ENCODE data around the gene DNAJC8. TPM values are rescaled to one million over a fixed set of nuclear protein-coding genes. Genes with fewer than 3 reads are reported as not detected.

Gene DNAJC8
- total RNA-seq, 2 donors from 2014 or later: 66.2 to 102 TPM

DNA sequence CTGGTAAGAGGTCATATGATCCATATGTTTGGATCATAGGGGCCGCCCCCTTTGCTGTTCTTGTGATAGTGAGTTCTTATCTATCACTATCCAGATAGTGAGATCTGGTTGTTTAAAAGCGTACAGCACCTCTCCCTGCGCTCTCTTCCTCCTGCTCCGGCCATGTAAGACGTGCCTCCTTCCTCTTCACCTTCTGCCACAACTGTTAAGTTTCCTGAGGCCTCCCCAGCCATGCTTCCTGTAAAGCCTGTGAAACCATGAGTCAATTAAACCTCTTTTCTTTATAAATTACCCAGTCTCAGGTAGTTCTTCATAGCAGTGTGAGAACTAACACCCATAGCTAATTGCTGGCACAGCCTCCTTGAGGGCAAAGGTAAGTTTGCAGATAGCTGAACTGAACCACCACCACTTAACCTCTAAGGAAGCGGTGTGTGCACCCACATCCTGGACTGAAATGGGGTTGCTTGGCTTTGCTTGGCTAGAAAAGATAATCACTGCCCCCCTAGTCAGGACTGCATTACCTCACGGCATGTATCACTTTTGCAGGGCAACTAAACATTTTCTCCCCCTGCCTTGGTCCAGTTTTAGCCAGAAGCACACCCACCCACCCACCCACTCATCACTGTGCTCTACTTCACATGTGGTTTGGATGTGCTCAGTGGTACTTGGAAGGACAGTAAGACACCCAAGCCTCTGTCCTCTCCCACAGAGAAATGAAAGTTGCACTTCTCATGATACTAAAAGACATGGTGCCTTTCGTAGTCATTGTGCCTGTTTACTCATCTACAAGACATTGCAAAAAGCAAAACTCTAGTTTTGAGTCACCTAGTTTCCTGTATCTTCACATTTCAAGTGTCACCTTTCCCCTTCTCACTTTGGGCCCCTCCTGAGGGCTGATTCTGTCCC lies 33.2 kb downstream of the DNAJC8 start:
- Mint-ChIP-seq H3K27ac (peak overlapping the region; percentile 90), H3K4me1 (peaks cover 44% of the 10 kb centered on the region), H3K27me3 (no peaks in the 10 kb centered on the region), H3K9me3 (peaks cover 5% of the 10 kb centered on the region), H3K36me3 (ENCODE audit: low read depth) (peaks cover 81% of the 10 kb centered on the region), H3K4me3 (peak overlapping the region; percentile 79)
- ATAC-seq (replicated peaks): peak; percentile 90

DNA sequence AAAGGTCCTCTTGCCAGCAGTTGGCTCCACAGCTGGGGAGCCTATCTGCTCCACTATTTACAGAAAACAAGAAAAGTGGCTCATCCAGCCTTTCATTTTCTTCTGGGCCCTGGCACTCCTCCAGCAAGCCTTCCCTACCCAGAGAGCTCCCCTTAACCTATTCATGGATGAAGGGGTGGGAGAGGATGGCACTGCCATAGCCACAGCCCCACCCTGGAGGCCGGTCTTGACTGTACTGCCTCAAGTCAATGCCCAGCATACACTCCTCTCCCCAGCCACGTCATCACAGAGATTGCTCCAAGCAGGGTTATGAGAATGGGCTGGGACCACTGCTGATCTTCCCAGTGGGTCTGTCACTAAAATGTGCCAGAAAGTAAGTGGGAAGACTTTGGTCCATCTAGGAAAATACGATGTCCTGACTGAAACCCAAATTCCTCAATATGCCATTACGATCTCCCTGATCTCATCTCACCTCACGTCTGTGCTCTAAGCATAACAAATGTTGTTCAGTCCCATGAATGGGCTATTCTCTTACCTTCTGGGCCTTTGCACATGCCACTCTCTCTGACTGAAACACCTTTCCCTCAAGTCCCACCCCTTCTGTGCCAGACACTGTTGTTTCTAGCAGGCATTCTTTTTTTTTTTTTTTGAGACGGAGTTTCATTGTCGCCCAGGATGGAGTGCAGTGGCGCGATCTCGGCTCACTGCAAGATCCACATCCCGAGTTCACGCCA lies 35.0 kb downstream of the DNAJC8 start:
- ATAC-seq (replicated peaks): no peak
- Mint-ChIP-seq H3K27ac (no peak overlapping the region), H3K4me3 (peak overlapping the region; percentile 79), H3K27me3 (no peaks in the 10 kb centered on the region), H3K4me1 (peaks cover 39% of the 10 kb centered on the region), H3K9me3 (peaks cover 5% of the 10 kb centered on the region), H3K36me3 (ENCODE audit: low read depth) (peaks cover 64% of the 10 kb centered on the region)

DNA sequence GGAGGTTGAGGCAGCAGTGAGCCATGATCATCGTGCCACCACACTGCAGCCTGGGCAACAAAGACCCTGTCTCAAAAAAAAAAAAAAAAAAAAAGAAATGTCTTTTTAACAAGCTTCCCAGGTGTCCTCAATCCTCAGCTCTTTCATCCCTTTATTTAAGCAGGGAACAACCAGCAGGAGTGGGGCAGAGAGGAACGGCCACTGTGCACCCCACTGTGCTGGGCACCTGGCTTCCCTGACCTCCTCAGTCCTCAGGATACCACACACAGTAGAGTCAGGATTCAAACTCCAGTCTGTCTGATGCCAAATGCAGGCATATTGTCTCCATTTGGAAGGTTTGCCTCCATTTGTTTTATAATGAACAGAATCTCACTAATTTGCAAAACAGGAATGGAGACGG lies 36.5 kb downstream of the DNAJC8 start:
- ATAC-seq (replicated peaks): no peak
- peaks cover 48% of the 10 kb centered on the region for H3K36me3 Mint-ChIP-seq (ENCODE audit: low read depth)
- H3K9me3 Mint-ChIP-seq: peaks cover 5% of the 10 kb centered on the region
- H3K4me3 Mint-ChIP-seq: no peak overlapping the region
- H3K27me3 Mint-ChIP-seq: no peaks in the 10 kb centered on the region
- H3K4me1 Mint-ChIP-seq: peaks cover 39% of the 10 kb centered on the region
- no peak overlapping the region for H3K27ac Mint-ChIP-seq

DNA sequence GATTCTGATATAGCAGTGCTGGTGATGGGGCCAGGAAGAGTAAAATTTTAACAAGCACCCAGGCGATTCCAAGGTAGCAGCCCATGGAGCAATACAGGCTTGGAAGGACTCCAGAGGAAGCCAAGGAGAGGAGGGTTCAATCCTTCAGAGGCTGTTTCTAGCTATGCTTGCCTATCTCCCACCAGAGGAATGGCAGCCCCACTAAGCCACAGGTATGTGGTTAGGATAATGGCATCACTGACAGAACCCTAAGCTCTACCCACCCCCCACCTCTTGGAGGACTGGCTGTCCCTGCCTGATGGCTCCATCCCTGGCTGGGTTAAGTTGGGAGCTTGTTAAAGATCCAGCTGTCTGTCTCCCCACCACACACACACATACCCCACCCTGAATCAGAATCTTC lies 37.0 kb downstream of the DNAJC8 start:
- Mint-ChIP-seq H3K27me3 (no peaks in the 10 kb centered on the region), H3K4me3 (no peak overlapping the region), H3K27ac (no peak overlapping the region), H3K9me3 (peaks cover 5% of the 10 kb centered on the region), H3K4me1 (peaks cover 33% of the 10 kb centered on the region), H3K36me3 (ENCODE audit: low read depth) (peaks cover 43% of the 10 kb centered on the region)
- ATAC-seq (replicated peaks): no peak

DNA sequence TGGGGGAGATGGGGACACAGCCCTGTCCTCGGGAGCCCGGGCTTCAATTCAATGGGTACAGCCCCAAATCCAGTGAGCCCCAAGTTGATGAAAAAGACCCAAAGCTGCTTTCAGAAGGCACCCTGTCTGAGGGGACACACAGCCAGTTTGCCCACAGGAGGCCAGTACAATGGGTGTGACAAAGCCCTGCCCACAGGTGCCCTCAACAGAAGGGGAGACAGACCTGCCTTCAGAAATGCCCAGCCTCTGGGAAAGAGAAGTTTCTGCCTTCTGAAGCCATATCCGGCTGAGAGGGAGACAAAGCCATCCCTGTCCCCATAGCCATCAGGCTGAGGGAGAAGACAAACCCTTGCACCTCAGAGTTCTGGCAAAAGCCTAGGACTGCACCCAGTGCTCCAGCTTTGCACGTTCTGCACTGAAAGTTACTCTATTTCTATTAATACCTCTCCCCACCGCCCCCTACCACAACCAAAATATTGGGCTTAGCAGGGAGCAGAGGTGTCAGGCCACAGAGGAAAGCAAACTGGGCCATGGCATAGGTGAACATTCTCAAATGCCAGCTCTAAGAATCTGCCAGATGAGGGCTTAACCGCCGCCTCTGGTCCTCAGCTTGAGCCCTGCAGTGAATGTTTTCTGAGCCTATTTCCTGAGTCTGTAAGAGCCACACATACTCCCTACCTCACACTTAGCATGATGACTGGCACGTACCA lies 38.3 kb downstream of the DNAJC8 start:
- Mint-ChIP-seq H3K36me3 (ENCODE audit: low read depth) (peaks cover 30% of the 10 kb centered on the region), H3K4me3 (no peak overlapping the region), H3K4me1 (peaks cover 22% of the 10 kb centered on the region), H3K9me3 (peaks cover 4% of the 10 kb centered on the region), H3K27ac (no peak overlapping the region), H3K27me3 (no peaks in the 10 kb centered on the region)
- no peak for ATAC-seq (replicated peaks)

DNA sequence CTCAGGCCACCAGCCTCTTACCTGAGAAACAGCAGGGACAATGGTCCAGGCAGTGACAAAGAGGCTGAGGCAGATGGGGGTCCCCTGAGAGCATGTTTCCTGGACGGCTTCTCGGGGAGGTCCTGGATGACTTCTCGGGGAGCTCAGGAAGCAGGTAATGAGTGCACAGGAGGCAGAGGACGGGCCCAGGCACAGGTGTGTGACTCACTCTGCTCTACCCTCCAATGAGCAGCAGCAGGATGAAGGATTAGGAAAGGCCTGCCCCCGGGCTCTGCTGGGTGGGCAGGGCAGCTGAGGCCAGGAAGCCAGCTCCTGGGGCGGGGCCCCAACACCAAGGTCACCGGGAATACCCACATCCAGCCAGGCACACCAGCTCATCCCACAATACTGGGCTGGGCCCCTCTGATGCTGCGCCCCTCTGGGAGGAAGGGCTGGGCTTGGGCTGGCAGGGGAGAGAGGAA lies 39.1 kb downstream of the DNAJC8 start:
- Mint-ChIP-seq H3K27ac (no peak overlapping the region), H3K9me3 (no peaks in the 10 kb centered on the region), H3K36me3 (ENCODE audit: low read depth) (peaks cover 22% of the 10 kb centered on the region), H3K4me1 (peaks cover 15% of the 10 kb centered on the region), H3K27me3 (no peaks in the 10 kb centered on the region), H3K4me3 (no peak overlapping the region)
- ATAC-seq (replicated peaks): no peak

DNA sequence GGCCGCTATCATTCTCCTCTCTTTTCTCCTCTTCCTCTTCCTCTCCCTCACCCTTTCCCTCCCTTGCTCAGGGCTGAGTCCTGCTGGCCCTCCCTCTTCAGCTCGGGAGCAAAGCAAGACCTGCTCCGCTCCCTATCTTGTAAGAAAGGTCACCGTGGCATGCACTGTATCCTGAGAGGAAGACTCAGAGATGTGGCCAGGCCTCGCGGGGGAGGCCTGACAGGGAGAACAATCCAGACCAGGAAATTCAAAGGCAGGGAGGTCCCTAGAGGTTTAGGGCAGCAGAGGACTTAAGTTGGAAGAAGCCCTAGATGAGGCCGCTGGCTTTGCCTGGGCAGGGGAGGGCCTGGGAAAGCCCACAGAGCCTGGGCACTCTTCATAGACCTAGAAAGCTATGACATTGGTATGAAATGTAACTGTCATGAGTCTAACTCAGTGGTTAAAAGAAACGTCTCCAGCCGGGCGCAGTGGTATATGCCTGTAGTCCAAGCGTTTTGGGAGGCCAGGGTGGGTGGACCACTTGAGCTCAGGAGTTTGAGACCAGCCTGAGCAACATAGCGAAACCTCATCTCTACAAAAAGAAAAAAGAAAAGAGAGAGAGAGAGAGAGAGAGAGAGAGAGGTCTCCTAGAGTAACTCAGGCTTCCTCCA lies 41.7 kb downstream of the DNAJC8 start:
- no peak for ATAC-seq (replicated peaks)
- no peaks in the 10 kb centered on the region for H3K27me3 Mint-ChIP-seq
- H3K9me3 Mint-ChIP-seq: no peaks in the 10 kb centered on the region
- H3K27ac Mint-ChIP-seq: no peak overlapping the region
- H3K4me1 Mint-ChIP-seq: no peaks in the 10 kb centered on the region
- no peaks in the 10 kb centered on the region for H3K36me3 Mint-ChIP-seq (ENCODE audit: low read depth)
- H3K4me3 Mint-ChIP-seq: no peak overlapping the region

DNA sequence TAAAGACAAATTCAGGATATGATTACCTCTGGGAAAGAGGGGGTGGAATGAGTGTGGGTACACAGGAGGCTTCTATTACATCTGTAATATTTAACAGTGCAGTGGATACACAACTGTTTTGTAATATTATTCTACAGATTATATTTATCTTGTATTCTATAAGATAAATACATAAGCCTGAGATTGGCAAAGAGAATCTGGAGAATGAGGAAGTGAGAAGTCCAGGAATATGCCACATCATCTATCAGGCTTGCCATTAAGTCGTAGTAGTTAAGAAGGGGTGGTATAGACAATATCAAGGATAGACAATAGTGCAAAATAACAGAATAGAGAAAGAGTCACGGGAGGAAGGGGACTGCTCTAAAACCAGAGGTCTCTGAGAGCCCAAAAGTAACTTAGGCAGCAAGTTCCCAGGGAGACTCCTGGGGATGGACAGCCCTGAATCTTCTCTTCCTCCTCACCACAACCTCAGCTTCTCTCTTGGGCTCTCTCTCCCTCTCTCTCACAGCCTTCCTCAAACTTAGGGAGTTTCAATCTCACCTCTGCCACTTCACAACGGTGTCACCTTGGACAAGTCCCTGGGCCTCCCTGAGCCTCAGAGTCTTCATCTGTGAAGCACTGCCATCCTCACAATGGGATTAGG lies 42.4 kb downstream of the DNAJC8 start:
- no peak for ATAC-seq (replicated peaks)
- no peaks in the 10 kb centered on the region for H3K27me3 Mint-ChIP-seq
- H3K36me3 Mint-ChIP-seq (ENCODE audit: low read depth): no peaks in the 10 kb centered on the region
- no peaks in the 10 kb centered on the region for H3K4me1 Mint-ChIP-seq
- H3K9me3 Mint-ChIP-seq: no peaks in the 10 kb centered on the region
- no peak overlapping the region for H3K4me3 Mint-ChIP-seq
- no peak overlapping the region for H3K27ac Mint-ChIP-seq

DNA sequence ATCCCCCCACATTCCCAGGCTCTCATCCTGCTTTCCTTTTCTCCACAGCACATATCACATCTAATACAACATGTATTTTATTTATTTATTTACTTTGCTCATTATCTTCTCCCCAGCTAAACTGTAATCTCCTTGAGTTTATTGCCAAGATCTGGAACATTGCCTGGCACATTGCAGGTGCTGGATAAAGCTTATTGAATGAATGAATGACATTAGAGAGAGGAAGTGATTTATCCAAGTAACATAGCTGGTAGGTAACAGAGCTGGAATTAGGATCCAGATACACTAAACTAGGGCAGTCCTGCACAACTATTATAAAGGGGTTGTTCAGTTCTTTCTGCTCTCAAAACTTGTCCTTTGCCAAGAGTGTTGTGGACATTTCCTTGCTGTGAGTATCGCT lies 47.8 kb downstream of the DNAJC8 start:
- peaks cover 6% of the 10 kb centered on the region for H3K4me1 Mint-ChIP-seq
- H3K36me3 Mint-ChIP-seq (ENCODE audit: low read depth): no peaks in the 10 kb centered on the region
- ATAC-seq (replicated peaks): no peak
- no peaks in the 10 kb centered on the region for H3K9me3 Mint-ChIP-seq
- peaks cover 4% of the 10 kb centered on the region for H3K27me3 Mint-ChIP-seq
- H3K27ac Mint-ChIP-seq: no peak overlapping the region
- H3K4me3 Mint-ChIP-seq: no peak overlapping the region

DNA sequence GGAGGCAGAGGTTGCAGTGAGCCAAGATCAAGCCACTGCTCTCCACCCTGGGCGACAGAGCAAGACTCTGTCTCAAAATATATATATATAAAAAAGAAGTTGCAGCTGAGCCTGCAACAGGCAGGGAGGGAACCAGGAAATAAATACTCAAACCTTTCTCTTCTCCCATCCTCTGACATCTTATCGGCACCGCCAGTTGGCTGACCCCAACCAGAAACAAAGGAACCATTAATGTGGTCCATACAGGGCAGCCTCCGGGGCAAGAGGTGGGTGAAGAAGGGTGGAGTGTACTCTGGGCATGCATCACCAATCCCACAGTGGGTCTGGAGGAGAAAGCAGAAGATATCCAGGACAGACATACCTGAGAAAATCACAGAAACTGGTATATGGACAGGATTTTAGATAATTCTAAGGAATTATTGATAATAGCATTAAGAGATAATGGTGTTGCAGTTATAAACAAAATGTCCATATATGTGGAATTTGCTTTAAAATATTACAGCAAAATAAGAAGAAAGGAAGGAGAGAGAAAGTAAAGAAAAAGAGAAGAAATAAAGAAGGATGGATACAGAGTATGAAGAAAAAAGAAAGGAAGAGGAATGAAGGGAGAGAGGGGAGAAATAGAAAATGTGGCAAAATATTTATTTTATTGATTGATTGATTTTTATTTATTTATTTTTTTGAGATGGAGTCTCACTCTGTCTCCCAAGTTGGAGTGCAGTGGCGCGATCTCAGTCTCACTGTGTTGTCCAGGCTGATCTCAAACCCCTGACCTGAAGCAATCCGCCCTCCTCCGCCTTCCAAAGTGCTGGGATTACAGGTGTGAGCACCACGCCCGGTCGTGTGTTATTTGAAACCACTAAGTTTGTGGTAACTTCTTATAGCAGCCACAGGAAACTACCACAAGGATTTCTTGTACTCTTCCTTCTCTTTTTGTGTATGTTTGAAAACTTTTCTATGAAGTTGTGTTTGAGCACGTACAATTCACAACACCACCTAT lies 52.2 kb downstream of the DNAJC8 start:
- no peak overlapping the region for H3K27ac Mint-ChIP-seq
- H3K4me3 Mint-ChIP-seq: no peak overlapping the region
- no peaks in the 10 kb centered on the region for H3K9me3 Mint-ChIP-seq
- H3K4me1 Mint-ChIP-seq: peaks cover 6% of the 10 kb centered on the region
- no peak for ATAC-seq (replicated peaks)
- H3K27me3 Mint-ChIP-seq: peaks cover 19% of the 10 kb centered on the region
- H3K36me3 Mint-ChIP-seq (ENCODE audit: low read depth): no peaks in the 10 kb centered on the region

DNA sequence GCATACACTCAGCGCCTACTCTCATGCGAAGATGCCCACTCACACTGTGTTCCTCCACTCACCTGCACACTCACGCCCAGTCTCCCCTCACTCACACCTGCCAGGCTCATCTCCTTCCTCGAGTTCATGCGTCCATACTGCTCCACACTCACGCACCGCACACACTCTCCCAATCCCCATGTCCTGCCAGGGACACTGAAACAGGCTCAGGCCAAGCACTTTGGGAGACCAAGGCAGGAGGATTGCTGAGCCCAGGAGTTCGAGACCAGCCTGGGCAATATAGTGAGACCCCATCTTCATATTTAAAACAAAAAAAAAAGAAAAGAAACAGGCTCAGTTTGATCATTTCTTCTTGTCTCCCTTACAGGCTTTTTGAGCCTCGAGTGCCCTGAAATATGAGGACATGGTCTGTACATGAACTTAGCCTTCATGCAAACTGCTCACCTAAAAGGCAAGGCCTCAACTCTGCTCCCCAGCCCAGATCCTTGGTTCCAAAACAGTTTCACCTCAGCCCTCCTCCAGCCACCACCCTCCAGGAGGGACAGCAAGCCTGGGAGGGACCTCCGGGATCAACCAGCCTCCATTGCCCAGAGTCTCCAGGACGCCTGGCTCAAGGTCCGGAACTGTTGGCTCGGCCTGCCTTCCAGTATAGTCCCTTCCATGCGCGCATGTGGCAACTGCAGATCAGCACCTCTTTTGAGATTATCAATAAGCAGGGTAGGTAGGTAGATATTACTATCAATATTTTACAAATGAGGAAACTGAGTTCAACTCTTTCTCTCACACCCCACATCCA lies 53.9 kb downstream of the DNAJC8 start:
- Mint-ChIP-seq H3K4me1 (peaks cover 6% of the 10 kb centered on the region), H3K4me3 (no peak overlapping the region), H3K9me3 (no peaks in the 10 kb centered on the region), H3K36me3 (ENCODE audit: low read depth) (no peaks in the 10 kb centered on the region), H3K27ac (no peak overlapping the region), H3K27me3 (peaks cover 21% of the 10 kb centered on the region)
- ATAC-seq (replicated peaks): no peak

All from activated T-helper 17 cell treated with anti-CD3 and anti-CD28 coated beads, Interleukin-2, amount 50 U/mL, for 72 hours (primary cell).